ENCODE results near the gene NPHS1. TPM values are rescaled to one million over a fixed set of nuclear protein-coding genes. Genes with fewer than 3 reads are reported as not detected.

NPHS1 gene
- total RNA-seq, 1 experiment from 2014 or later: 0.67 TPM

DNA sequence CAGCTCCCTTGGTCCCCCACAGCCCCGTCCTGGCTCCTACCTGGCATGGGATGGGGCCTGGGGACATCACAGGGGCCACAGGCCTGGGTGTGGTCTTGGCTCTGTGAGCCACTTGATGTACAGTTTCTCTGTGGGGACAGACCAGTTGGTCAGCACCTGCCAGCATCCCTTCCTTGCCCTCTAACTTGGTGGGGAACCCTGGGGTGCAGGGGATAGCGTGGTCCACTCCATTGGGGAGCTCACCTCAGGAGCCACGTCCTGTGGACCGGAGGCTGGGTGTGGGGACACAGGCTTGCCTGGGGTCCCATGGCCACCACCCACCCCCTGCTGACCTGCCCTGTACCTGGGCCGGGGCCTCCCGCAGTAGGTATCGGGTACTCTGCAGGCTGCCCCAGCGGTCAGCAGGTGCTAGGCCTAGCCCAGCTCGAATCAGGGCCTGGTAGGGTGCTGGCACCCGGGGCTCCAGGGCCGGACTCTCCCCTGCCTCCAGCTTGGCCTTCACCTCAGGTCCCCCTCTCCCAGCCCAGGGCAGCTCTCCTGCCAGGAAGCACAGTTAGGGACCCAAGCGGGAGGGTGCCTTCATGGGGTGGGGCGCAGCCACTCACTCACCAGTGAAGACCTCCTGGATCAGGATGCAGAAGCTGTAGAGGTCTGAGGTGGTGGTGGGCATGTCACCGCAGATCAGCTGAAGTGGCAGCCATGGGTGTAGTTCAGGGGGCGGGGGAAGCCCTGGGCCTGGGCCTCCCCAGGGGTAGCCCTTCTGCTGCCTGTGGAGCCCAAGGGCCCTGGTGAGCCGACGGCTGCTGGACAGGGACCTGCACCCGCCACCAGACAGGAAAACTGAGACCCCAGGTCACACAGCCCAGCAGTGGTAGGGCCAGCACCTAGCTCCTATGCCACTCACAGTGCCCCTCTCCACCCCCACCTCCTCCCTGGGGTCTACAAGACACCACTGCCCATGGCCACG lies 62.0 kb downstream of the NPHS1 start:
- no peaks in the 10 kb centered on the region; the same call in 1 of the 2 replicates for H3K4me1 ChIP-seq (ENCODE audit: control insufficient read depth, insufficient read depth, low read length)
- ATAC-seq (no peak), DNase-seq (ENCODE audit: low read depth, low spot score) (no peak)
- H3K4me3 ChIP-seq (ENCODE audit: low read depth in 2 of 2, low read length in 2 of 2): no peak overlapping the region
- H3K36me3 ChIP-seq (ENCODE audit: control insufficient read depth, insufficient read depth, low read length): no peaks in the 10 kb centered on the region
- intact Hi-C loops (cut with micrococcal nuclease; ENCODE audit: unreplicated experiment): no loop called here
- H3K27me3 ChIP-seq (ENCODE audit: control insufficient read depth, insufficient read depth, low read length): no peaks in the 10 kb centered on the region
- ChIA-PET POLR2A (no interaction called here), CTCF (no interaction called here)
- no peaks in the 10 kb centered on the region for H3K9me3 ChIP-seq (ENCODE audit: control insufficient read depth, insufficient read depth, low read depth, low read length)
- H3K27ac ChIP-seq (ENCODE audit: low read length): no peak overlapping the region
- BruUV-seq (replicated peaks): no TSS peak
- in situ Hi-C loops (cut with HindIII; ENCODE audit: low pct_unique_long_range_greater_than_20kb, low sequenced_read_pairs): no loop called here
- TF ChIP-seq CTCF (IDR thresholded peaks at IDR 0.05) (no peak), TCF7L2 (IDR thresholded peaks at IDR 0.05; ENCODE audit: low read depth, low read length) (no peak), SIN3A (IDR thresholded peaks at IDR 0.05; ENCODE audit: borderline replicate concordance, insufficient read depth, low read depth, low read length) (no peak), POLR2AphosphoS5 (IDR thresholded peaks at IDR 0.05; ENCODE audit: low read depth, low read length) (no peak)
- TF ChIP-seq, protein P1, sequence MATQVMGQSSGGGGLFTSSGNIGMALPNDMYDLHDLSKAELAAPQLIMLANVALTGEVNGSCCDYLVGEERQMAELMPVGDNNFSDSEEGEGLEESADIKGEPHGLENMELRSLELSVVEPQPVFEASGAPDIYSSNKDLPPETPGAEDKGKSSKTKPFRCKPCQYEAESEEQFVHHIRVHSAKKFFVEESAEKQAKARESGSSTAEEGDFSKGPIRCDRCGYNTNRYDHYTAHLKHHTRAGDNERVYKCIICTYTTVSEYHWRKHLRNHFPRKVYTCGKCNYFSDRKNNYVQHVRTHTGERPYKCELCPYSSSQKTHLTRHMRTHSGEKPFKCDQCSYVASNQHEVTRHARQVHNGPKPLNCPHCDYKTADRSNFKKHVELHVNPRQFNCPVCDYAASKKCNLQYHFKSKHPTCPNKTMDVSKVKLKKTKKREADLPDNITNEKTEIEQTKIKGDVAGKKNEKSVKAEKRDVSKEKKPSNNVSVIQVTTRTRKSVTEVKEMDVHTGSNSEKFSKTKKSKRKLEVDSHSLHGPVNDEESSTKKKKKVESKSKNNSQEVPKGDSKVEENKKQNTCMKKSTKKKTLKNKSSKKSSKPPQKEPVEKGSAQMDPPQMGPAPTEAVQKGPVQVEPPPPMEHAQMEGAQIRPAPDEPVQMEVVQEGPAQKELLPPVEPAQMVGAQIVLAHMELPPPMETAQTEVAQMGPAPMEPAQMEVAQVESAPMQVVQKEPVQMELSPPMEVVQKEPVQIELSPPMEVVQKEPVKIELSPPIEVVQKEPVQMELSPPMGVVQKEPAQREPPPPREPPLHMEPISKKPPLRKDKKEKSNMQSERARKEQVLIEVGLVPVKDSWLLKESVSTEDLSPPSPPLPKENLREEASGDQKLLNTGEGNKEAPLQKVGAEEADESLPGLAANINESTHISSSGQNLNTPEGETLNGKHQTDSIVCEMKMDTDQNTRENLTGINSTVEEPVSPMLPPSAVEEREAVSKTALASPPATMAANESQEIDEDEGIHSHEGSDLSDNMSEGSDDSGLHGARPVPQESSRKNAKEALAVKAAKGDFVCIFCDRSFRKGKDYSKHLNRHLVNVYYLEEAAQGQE (IDR thresholded peaks at IDR 0.05; ENCODE audit: insufficient read depth in 1 of 2, low read depth in 2 of 2, low read length in 1 of 2): no peak

DNA sequence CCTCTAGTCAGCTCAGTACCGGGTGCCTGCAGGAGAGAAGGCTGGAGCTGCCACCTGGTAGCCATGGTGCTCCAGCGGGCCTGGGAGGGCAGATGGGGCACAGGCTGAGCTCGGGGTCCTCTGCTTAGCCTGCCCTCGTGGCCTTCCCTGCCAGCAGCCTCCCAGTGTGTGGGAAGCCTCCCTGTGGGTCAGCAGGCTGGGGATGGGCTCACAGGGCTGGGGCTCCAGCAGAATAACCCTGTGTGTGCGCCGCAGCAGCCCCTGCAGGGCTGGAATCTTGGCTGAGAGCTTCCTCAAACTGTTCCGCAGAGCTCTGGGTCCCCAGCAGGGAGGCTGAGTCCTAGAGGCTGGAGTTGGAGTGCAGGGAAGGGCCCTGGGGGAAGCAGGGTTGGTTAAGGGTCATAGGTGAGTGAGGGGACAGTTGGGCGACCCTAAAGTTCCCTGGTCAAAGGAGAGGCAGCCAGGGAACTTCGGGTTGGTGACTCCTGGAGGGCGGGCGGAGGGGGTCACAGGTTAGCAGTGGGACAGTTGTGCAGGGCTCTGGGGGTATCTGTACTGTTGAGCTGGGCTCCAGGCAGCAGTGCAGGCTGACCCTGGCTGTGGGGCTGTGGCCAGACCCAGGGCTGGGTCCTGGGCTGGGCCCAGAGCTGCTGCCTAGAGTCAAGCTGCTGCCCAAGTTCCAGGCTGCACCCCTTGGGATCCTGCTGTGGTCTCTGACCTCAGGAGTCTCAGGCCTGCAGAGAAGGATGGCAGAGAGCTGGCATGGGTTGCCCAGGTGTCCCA lies 62.9 kb downstream of the NPHS1 start:
- Histone ChIP-seq H3K4me1 (ENCODE audit: control insufficient read depth, insufficient read depth, low read length) (no peaks in the 10 kb centered on the region; the same call in 1 of the 2 replicates), H3K36me3 (ENCODE audit: control insufficient read depth, insufficient read depth, low read length) (no peaks in the 10 kb centered on the region), H3K27me3 (ENCODE audit: control insufficient read depth, insufficient read depth, low read length) (no peaks in the 10 kb centered on the region), H3K9me3 (ENCODE audit: control insufficient read depth, insufficient read depth, low read depth, low read length) (no peaks in the 10 kb centered on the region), H3K27ac (ENCODE audit: low read length) (no peak overlapping the region), H3K4me3 (ENCODE audit: low read depth in 2 of 2, low read length in 2 of 2) (no peak overlapping the region)
- CTCF ChIA-PET: interaction anchor here (0.8 kb wide), 1 partner anchor 81 kb away, joined by 3 read pairs; no protein-coding TSS in a partner anchor
- POLR2A ChIA-PET: no interaction called here
- intact Hi-C loops (cut with micrococcal nuclease; ENCODE audit: unreplicated experiment) (no loop called here), in situ Hi-C loops (cut with HindIII; ENCODE audit: low pct_unique_long_range_greater_than_20kb, low sequenced_read_pairs) (no loop called here)
- TF ChIP-seq CTCF (IDR thresholded peaks at IDR 0.05) (no peak), TCF7L2 (IDR thresholded peaks at IDR 0.05; ENCODE audit: low read depth, low read length) (no peak), POLR2AphosphoS5 (IDR thresholded peaks at IDR 0.05; ENCODE audit: low read depth, low read length) (no peak; the same call in 1 of the 2 replicates), SIN3A (IDR thresholded peaks at IDR 0.05; ENCODE audit: borderline replicate concordance, insufficient read depth, low read depth, low read length) (no peak)
- TF ChIP-seq, protein P1 (IDR thresholded peaks at IDR 0.05; ENCODE audit: insufficient read depth in 1 of 2, low read depth in 2 of 2, low read length in 1 of 2): no peak
- no peak for DNase-seq (ENCODE audit: low read depth, low spot score)
- BruUV-seq (replicated peaks): no TSS peak
- ATAC-seq: peak; percentile 21; the same call in 1 of the 2 replicates
